ENCODE measurements around the gene ZNF423. TPM values are rescaled to one million over a fixed set of nuclear protein-coding genes. Genes with fewer than 3 reads are reported as not detected.

Gene ZNF423
- total RNA-seq, 1 donor from 2014 or later: 10.6 TPM

DNA sequence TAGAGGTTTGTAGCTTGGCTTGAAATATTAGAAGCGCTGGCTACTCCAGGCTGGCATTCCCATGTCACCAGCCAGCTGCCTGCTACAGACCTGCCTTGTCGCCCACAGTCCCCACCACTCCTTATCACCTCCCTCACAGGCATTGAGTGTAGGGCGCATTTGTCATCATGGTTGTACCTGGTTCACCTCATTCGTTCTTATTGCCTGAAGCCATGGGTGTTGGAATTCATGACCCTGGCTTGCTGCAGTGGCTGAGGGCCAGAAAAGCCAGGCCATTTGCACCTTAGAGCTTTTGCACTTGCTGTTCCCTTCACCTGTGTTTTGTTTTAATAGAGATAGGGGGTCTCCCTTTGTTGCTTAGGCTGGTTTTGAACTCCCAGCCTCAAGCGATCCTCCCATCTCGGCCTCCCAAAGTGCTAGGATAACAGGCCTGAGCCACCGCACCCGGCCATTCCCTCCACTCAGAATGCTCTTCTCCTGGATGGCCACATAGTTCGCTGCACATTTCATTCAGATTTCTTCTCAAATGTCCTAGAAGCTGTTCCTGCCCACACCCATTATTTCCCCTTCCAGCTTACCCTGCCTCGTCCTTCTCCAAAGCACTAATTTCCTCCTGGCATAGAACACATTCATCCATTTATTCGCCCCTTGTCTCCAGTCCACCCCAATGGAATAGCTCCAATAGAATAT, 384.7 kb downstream of the ZNF423 start:
- Histone ChIP-seq H3K9ac (ENCODE audit: low read length) (no peak overlapping the region), H3K4me3 (ENCODE audit: insufficient read depth, low read depth, low read length) (no peak overlapping the region), H3K27me3 (ENCODE audit: insufficient read depth, low read length) (peaks cover 12% of the 10 kb centered on the region), H3K79me2 (ENCODE audit: insufficient read depth, low read length) (no peaks in the 10 kb centered on the region), H2AFZ (ENCODE audit: low read depth, low read length) (no peak overlapping the region), H3K4me2 (ENCODE audit: low read length) (no peak overlapping the region), H3K4me1 (ENCODE audit: insufficient read depth, low read length) (no peaks in the 10 kb centered on the region), H3K36me3 (ENCODE audit: insufficient read depth, low read length) (no peaks in the 10 kb centered on the region), H4K20me1 (ENCODE audit: insufficient read depth, low read length) (no peaks in the 10 kb centered on the region), H3K27ac (ENCODE audit: low read depth, low read length) (no peak overlapping the region), H3K9me3 (ENCODE audit: insufficient read depth, low read depth, low read length) (no peaks in the 10 kb centered on the region)
- no peak for TF ChIP-seq EZH2 (IDR thresholded peaks at IDR 0.05; ENCODE audit: insufficient read depth, low read length)
- no peak for TF ChIP-seq CTCF (IDR thresholded peaks at IDR 0.05; ENCODE audit: insufficient read depth, low read depth, low read length)
- Mint-ChIP-seq H3K36me3 (ENCODE audit: low read depth, unreplicated experiment) (no peaks in the 10 kb centered on the region), H3K9me3 (ENCODE audit: unreplicated experiment) (peaks cover 4% of the 10 kb centered on the region), H3K27ac (ENCODE audit: unreplicated experiment) (no peak overlapping the region), H3K27me3 (ENCODE audit: low read depth, unreplicated experiment) (peaks cover 43% of the 10 kb centered on the region), H3K4me3 (ENCODE audit: unreplicated experiment) (no peak overlapping the region), H3K4me1 (ENCODE audit: low read depth, unreplicated experiment) (no peaks in the 10 kb centered on the region)
- DNase-seq (ENCODE audit: low read depth): no peak
- FAIRE-seq: no peak

DNA sequence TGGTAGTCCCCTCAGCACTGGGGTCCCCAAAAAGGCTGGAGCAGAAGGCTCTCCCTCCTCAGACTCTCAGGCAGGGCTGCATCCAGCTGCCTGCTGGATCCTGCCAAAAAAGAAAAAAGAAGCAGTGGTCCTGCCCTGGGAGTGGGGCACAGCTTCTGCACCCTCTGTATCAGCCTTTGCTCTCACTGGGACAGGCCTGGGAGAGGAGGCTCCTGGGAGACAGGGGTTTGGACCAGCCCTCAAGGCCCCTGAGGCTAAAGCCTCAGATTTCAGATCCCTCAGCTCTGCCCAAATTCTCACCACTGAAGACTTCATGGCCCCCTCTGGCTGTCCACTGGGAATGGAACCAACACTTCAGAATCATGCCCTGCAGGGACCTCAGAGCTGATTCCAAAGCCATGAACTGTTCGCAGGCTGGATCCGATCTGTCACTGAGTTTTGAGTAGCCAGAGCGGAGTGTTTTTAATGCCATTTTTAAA, 385.4 kb downstream of the ZNF423 start:
- Histone ChIP-seq H3K9ac (ENCODE audit: low read length) (no peak overlapping the region), H2AFZ (ENCODE audit: low read depth, low read length) (no peak overlapping the region), H3K79me2 (ENCODE audit: insufficient read depth, low read length) (no peaks in the 10 kb centered on the region), H3K4me2 (ENCODE audit: low read length) (no peak overlapping the region), H3K36me3 (ENCODE audit: insufficient read depth, low read length) (no peaks in the 10 kb centered on the region), H4K20me1 (ENCODE audit: insufficient read depth, low read length) (no peaks in the 10 kb centered on the region), H3K9me3 (ENCODE audit: insufficient read depth, low read depth, low read length) (no peaks in the 10 kb centered on the region), H3K4me1 (ENCODE audit: insufficient read depth, low read length) (no peaks in the 10 kb centered on the region), H3K27ac (ENCODE audit: low read depth, low read length) (no peak overlapping the region), H3K4me3 (ENCODE audit: insufficient read depth, low read depth, low read length) (no peak overlapping the region), H3K27me3 (ENCODE audit: insufficient read depth, low read length) (peaks cover 18% of the 10 kb centered on the region)
- Mint-ChIP-seq H3K27me3 (ENCODE audit: low read depth, unreplicated experiment) (peaks cover 50% of the 10 kb centered on the region), H3K9me3 (ENCODE audit: unreplicated experiment) (peaks cover 4% of the 10 kb centered on the region), H3K4me1 (ENCODE audit: low read depth, unreplicated experiment) (no peaks in the 10 kb centered on the region), H3K4me3 (ENCODE audit: unreplicated experiment) (no peak overlapping the region), H3K27ac (ENCODE audit: unreplicated experiment) (no peak overlapping the region), H3K36me3 (ENCODE audit: low read depth, unreplicated experiment) (no peaks in the 10 kb centered on the region)
- DNase-seq (ENCODE audit: low read depth): no peak
- TF ChIP-seq CTCF (IDR thresholded peaks at IDR 0.05; ENCODE audit: insufficient read depth, low read depth, low read length) (no peak), EZH2 (IDR thresholded peaks at IDR 0.05; ENCODE audit: insufficient read depth, low read length) (no peak)
- no peak for FAIRE-seq

GRCh38 chr16:49469930-49470451, 385.9 kb downstream of the ZNF423 start:
- H3K4me2 ChIP-seq (ENCODE audit: low read length): no peak overlapping the region
- no peaks in the 10 kb centered on the region for H4K20me1 ChIP-seq (ENCODE audit: insufficient read depth, low read length)
- TF ChIP-seq CTCF (IDR thresholded peaks at IDR 0.05; ENCODE audit: insufficient read depth, low read depth, low read length): no peak
- TF ChIP-seq EZH2 (IDR thresholded peaks at IDR 0.05; ENCODE audit: insufficient read depth, low read length): no peak
- no peak for FAIRE-seq
- no peaks in the 10 kb centered on the region for H3K36me3 ChIP-seq (ENCODE audit: insufficient read depth, low read length)
- H3K4me1 Mint-ChIP-seq (ENCODE audit: low read depth, unreplicated experiment): no peaks in the 10 kb centered on the region
- H3K4me3 Mint-ChIP-seq (ENCODE audit: unreplicated experiment): no peak overlapping the region
- H3K27me3 ChIP-seq (ENCODE audit: insufficient read depth, low read length): peaks cover 19% of the 10 kb centered on the region
- no peak overlapping the region for H3K4me3 ChIP-seq (ENCODE audit: insufficient read depth, low read depth, low read length)
- H3K27ac ChIP-seq (ENCODE audit: low read depth, low read length): no peak overlapping the region
- H3K79me2 ChIP-seq (ENCODE audit: insufficient read depth, low read length): no peaks in the 10 kb centered on the region
- no peak overlapping the region for H3K27ac Mint-ChIP-seq (ENCODE audit: unreplicated experiment)
- H2AFZ ChIP-seq (ENCODE audit: low read depth, low read length): no peak overlapping the region
- peaks cover 54% of the 10 kb centered on the region for H3K27me3 Mint-ChIP-seq (ENCODE audit: low read depth, unreplicated experiment)
- no peaks in the 10 kb centered on the region for H3K4me1 ChIP-seq (ENCODE audit: insufficient read depth, low read length)
- no peaks in the 10 kb centered on the region for H3K9me3 ChIP-seq (ENCODE audit: insufficient read depth, low read depth, low read length)
- H3K9me3 Mint-ChIP-seq (ENCODE audit: unreplicated experiment): peaks cover 4% of the 10 kb centered on the region
- H3K36me3 Mint-ChIP-seq (ENCODE audit: low read depth, unreplicated experiment): no peaks in the 10 kb centered on the region
- no peak for DNase-seq (ENCODE audit: low read depth)
- H3K9ac ChIP-seq (ENCODE audit: low read length): no peak overlapping the region

Measured in astrocyte (in vitro differentiated cells and primary cell).